HCT116 (cell line): ENCODE data around the gene AFAP1L1. TPM values are rescaled to one million over a fixed set of nuclear protein-coding genes. Genes with fewer than 3 reads are reported as not detected.

Experiments used
- ATAC-seq: fragments of 200-7000 bp; cut with Tn5 transposase; 2 replicates; pipeline ENCODE4 v1.9.1; 2020; ENCODE audit warnings: mild to moderate bottlenecking, moderate library complexity
- BruUV-seq: library from RNA; stranded (reverse); fragments of 400-500 nt; replicated peaks from 2 replicates; lab custom pipeline; 2021; lab: Mats Ljungman, UMichigan
- CTCF ChIA-PET: fragments of 300-600 bp; sonication (Branson Sonifier 250); formaldehyde crosslinking; loops from one replicate; lab custom pipeline; 2021; ENCODE audit warnings: antibody characterized with exemption; lab: Charles Lee
- POLR2A ChIA-PET: fragments of 300-600, 350-600 bp; sonication (Branson Sonifier 250); formaldehyde crosslinking; loops from one replicate; lab custom pipeline; 2021; ENCODE audit warnings: antibody characterized with exemption; lab: Charles Lee
- RAD21 ChIA-PET, 2 experiments: fragments of 300-600 bp; sonication (Branson Sonifier 250); formaldehyde crosslinking; loops; one replicate each; lab custom pipeline; 2023; ENCODE audit warnings: low total read pairs in 2 of 2; ENCODE audit not compliant: uncharacterized antibody in 2 of 2, unreplicated experiment in 2 of 2, low non-redundant PET in 1 of 2; lab: Charles Lee
- DNase-seq: peaks from one replicate; pipeline ENCODE4 v3.0.0-alpha.2; 2010; ENCODE audit warnings: low read depth, low spot score
- H2AFZ ChIP-seq: fragments of 200-600 bp; shearing (Covaris generic), sonication (generic); 2 replicates; pipeline ENCODE4 v1.6.1; 2017; ENCODE audit warnings: low read depth, mixed run types, mixed read lengths, antibody characterized with exemption, low read length; ENCODE audit not compliant: poor library complexity, severe bottlenecking
- H3K27ac ChIP-seq: 2 replicates; pipeline ENCODE4 v1.5.1; 2012; ENCODE audit warnings: low read depth, low read length
- H3K27me3 ChIP-seq: fragments of 200-600 bp; sonication (generic); 2 replicates; pipeline ENCODE4 v1.6.1; 2016; ENCODE audit warnings: mixed run types, low read length, mixed read lengths; ENCODE audit not compliant: insufficient read depth
- H3K36me3 ChIP-seq, 2 experiments: fragments of 200-500 bp in 1 of 2; fragments of 200-600 bp in 1 of 2; sonication (Bioruptor generic) in 1 of 2; sonication (generic) in 1 of 2; 2 replicates each; pipeline versions ENCODE4 v1.5.1 to v1.6.1; 2014 to 2016; ENCODE audit warnings: low read length in 2 of 2, inconsistent platforms in 1 of 2, mixed read lengths in 1 of 2, mixed run types in 1 of 2; ENCODE audit not compliant: insufficient read depth in 2 of 2, control insufficient read depth in 1 of 2
- H3K4me1 ChIP-seq, 2 experiments: fragments of 200-600 bp in 1 of 2; sonication (generic) in 1 of 2; 2 replicates each; pipeline versions ENCODE4 v1.5.1 to v1.6.1; 2012 to 2017; ENCODE audit warnings: low read length in 2 of 2, inconsistent platforms in 1 of 2, mild to moderate bottlenecking in 1 of 2, mixed read lengths in 1 of 2, mixed run types in 1 of 2, moderate library complexity in 1 of 2; ENCODE audit not compliant: insufficient read depth in 2 of 2, control insufficient read depth in 1 of 2
- H3K4me2 ChIP-seq: fragments of 200-600 bp; sonication (generic); 2 replicates; pipeline ENCODE4 v1.6.1; 2017; ENCODE audit warnings: mixed run types, low read length, mixed read lengths
- H3K4me3 ChIP-seq, 2 experiments: fragments of 200-600 bp in 1 of 2; sonication (generic) in 1 of 2; replicated peaks in 1 of 2; 2 replicates each; pipeline ENCODE4 v1.5.1; 2011 to 2016; ENCODE audit warnings: low read length in 2 of 2, control low read depth in 1 of 2, low read depth in 1 of 2, mild to moderate bottlenecking in 1 of 2, mixed read lengths in 1 of 2, mixed run types in 1 of 2
- H3K79me2 ChIP-seq: fragments of 200-600 bp; sonication (generic); 2 replicates; pipeline ENCODE4 v1.6.1; 2017; ENCODE audit warnings: mild to moderate bottlenecking, mixed run types, low read length, moderate library complexity, mixed read lengths; ENCODE audit not compliant: insufficient read depth
- H3K9ac ChIP-seq: fragments of 200-600 bp; sonication (generic); 2 replicates; pipeline ENCODE4 v1.6.1; 2016; ENCODE audit warnings: low read length, mixed read lengths
- H3K9me2 ChIP-seq: fragments of 200-600 bp; sonication (generic), shearing (Covaris generic); 2 replicates; pipeline ENCODE4 v1.6.1; 2017; ENCODE audit warnings: mixed run types, mild to moderate bottlenecking, moderate library complexity; ENCODE audit not compliant: insufficient read depth
- H3K9me3 ChIP-seq, 2 experiments: fragments of 200-500 bp in 1 of 2; fragments of 200-600 bp in 1 of 2; sonication (Bioruptor generic) in 1 of 2; sonication (generic) in 1 of 2; 2 replicates each; pipeline ENCODE4 v1.6.1; 2014 to 2017; ENCODE audit warnings: low read length in 2 of 2, mixed read lengths in 2 of 2, inconsistent platforms in 1 of 2, low read depth in 1 of 2, mild to moderate bottlenecking in 1 of 2, mixed run types in 1 of 2, moderate library complexity in 1 of 2; ENCODE audit not compliant: control insufficient read depth in 1 of 2, insufficient read depth in 1 of 2
- H4K20me1 ChIP-seq: fragments of 200-600 bp; sonication (generic), shearing (Covaris generic); 2 replicates; pipeline ENCODE4 v1.6.1; 2017; ENCODE audit warnings: mixed run types, mild to moderate bottlenecking, moderate library complexity; ENCODE audit not compliant: insufficient read depth
- ATF3 ChIP-seq: IDR thresholded peaks from 2 replicates; pipeline ENCODE4 v1.6.1; 2012
- CEBPB ChIP-seq: IDR thresholded peaks from 2 replicates; pipeline ENCODE4 v1.6.1; 2012; ENCODE audit warnings: low read depth
- ELF1 ChIP-seq: IDR thresholded peaks from 2 replicates; pipeline ENCODE4 v1.6.1; 2012; ENCODE audit warnings: low read depth, borderline replicate concordance
- EZH2phosphoT487 ChIP-seq: fragments of 200-600 bp; IDR thresholded peaks from 2 replicates; pipeline ENCODE4 v1.6.1; 2018; ENCODE audit warnings: antibody characterized with exemption, borderline replicate concordance
- JUND ChIP-seq: IDR thresholded peaks from 2 replicates; pipeline ENCODE4 v1.6.1; 2012
- MAX ChIP-seq: IDR thresholded peaks from 2 replicates; pipeline ENCODE4 v1.6.1; 2012
- POLR2A ChIP-seq: IDR thresholded peaks from 2 replicates; pipeline ENCODE4 v1.7.0; 2011; ENCODE audit warnings: borderline replicate concordance; ENCODE audit not compliant: insufficient read depth, insufficient read length; ENCODE audit errors: extremely low read depth
- POLR2AphosphoS5 ChIP-seq: IDR thresholded peaks from 2 replicates; pipeline ENCODE4 v1.6.1; 2011; ENCODE audit warnings: mild to moderate bottlenecking, low read depth, low read length, moderate library complexity
- RAD21 ChIP-seq: IDR thresholded peaks from 2 replicates; pipeline ENCODE4 v1.6.1; 2012; ENCODE audit warnings: low read depth, mild to moderate bottlenecking
- REST ChIP-seq: IDR thresholded peaks from 2 replicates; pipeline ENCODE4 v1.6.1; 2012; ENCODE audit warnings: low read depth
- SP1 ChIP-seq: IDR thresholded peaks from 2 replicates; pipeline ENCODE4 v1.6.1; 2012; ENCODE audit warnings: low read depth
- SRF ChIP-seq: IDR thresholded peaks from 2 replicates; pipeline ENCODE4 v1.6.1; 2012; ENCODE audit warnings: low read depth
- TCF7L2 ChIP-seq: IDR thresholded peaks from 2 replicates; pipeline ENCODE4 v1.7.0; 2011; ENCODE audit warnings: borderline replicate concordance, inconsistent platforms; ENCODE audit not compliant: insufficient read depth, insufficient read length; ENCODE audit errors: extremely low read depth
- YY1 ChIP-seq: IDR thresholded peaks from 2 replicates; pipeline ENCODE4 v1.6.1; 2011; ENCODE audit warnings: low read length, low read depth, moderate library complexity, mild to moderate bottlenecking; ENCODE audit not compliant: insufficient replicate concordance; ENCODE audit errors: extremely low read depth
- ZBTB33 ChIP-seq: IDR thresholded peaks from 2 replicates; pipeline ENCODE4 v1.6.1; 2011; ENCODE audit warnings: mild to moderate bottlenecking, low read length, moderate library complexity; ENCODE audit not compliant: insufficient replicate concordance; ENCODE audit errors: extremely low read depth
- ZFX ChIP-seq: fragments of 450-650 bp; IDR thresholded peaks from 2 replicates; pipeline ENCODE4 v1.6.1; 2017
- ZNF274 ChIP-seq: fragments of 200-500 bp; sonication (Bioruptor generic); IDR thresholded peaks from 2 replicates; pipeline ENCODE4 v1.6.1; 2014; ENCODE audit warnings: mild to moderate bottlenecking, low read depth, low read length, inconsistent platforms
- intact Hi-C: fragments of 100-400 bp; cut with micrococcal nuclease; formaldehyde crosslinking; loops from 2 replicates; pipeline ENCODE4 v1.10.0; 2022
- total RNA-seq: library from RNA; stranded (reverse); gene quantifications from one replicate; pipeline ENCODE4 v1.2.1, GENCODE V29; 2021; ENCODE audit not compliant: unreplicated experiment

Gene AFAP1L1
- total RNA-seq, 1 experiment from 2014 or later = 4.3 TPM

- H3K9me2 ChIP-seq = no peaks in the 10 kb centered on the region
- intact Hi-C loops = no loop called here
- no peak for ATAC-seq
- no peaks in the 10 kb centered on the region for H3K36me3 ChIP-seq
- TF ChIP-seq RAD21 = no peak
- TF ChIP-seq REST = no peak
- TF ChIP-seq YY1 = no peak
- TF ChIP-seq MAX = no peak
- no peak for TF ChIP-seq JUND
- TF ChIP-seq SP1 = no peak
- no peak for TF ChIP-seq POLR2AphosphoS5
- TF ChIP-seq EZH2phosphoT487 = no peak
- no peak for TF ChIP-seq ELF1
- no peak for TF ChIP-seq ZBTB33
- no peak for TF ChIP-seq CEBPB
- TF ChIP-seq TCF7L2 = no peak
- TF ChIP-seq ZNF274 = no peak
- TF ChIP-seq ATF3 = no peak
- TF ChIP-seq ZFX = no peak
- no peak for TF ChIP-seq POLR2A
- TF ChIP-seq SRF = no peak
- CTCF ChIA-PET = interaction anchor here (0.9 kb wide), 1 partner anchor 12 kb away, joined by 3 read pairs; no protein-coding TSS in a partner anchor
- H2AFZ ChIP-seq = no peak overlapping the region
- no peaks in the 10 kb centered on the region for H3K9me3 ChIP-seq
- no peak overlapping the region for H3K27ac ChIP-seq
- BruUV-seq = no TSS peak
- no peak overlapping the region for H3K4me3 ChIP-seq
- POLR2A ChIA-PET = no interaction called here
- H3K27me3 ChIP-seq = no peaks in the 10 kb centered on the region
- no peak for DNase-seq
- peaks cover 7 to 18% of the 10 kb centered on the region in 2 experiments; a peak in 3 of 4 replicates for H3K4me1 ChIP-seq
- no peak overlapping the region for H3K4me2 ChIP-seq
- RAD21 ChIA-PET = no interaction called here
- peaks cover 5% of the 10 kb centered on the region; the same call in 1 of the 2 replicates for H3K79me2 ChIP-seq
- no peaks in the 10 kb centered on the region for H4K20me1 ChIP-seq
- H3K9ac ChIP-seq = no peak overlapping the region
Measured at GRCh38 chr5:149360272-149360671, 88.6 kb downstream of the AFAP1L1 start.
